Neural cell (in vitro differentiated cells): ENCODE data around the gene PRSS27. TPM values are rescaled to one million over a fixed set of nuclear protein-coding genes. Genes with fewer than 3 reads are reported as not detected.

Experiments
- H2AFZ ChIP-seq: fragments of 200-600, 300-800 bp; sonication (generic), shearing (Covaris generic); 2 replicates; pipeline ENCODE4 v1.6.0; 2014; ENCODE audit warnings: low read depth, mild to moderate bottlenecking, antibody characterized with exemption, low read length, moderate library complexity
- H3F3A ChIP-seq: fragments of 200-600 bp; shearing (Covaris generic); 2 replicates; pipeline ENCODE4 v1.6.1; 2016; ENCODE audit warnings: mild to moderate bottlenecking, moderate library complexity, mixed read lengths, antibody characterized with exemption, low read length; ENCODE audit not compliant: insufficient read depth, poor library complexity, severe bottlenecking
- H3K27ac ChIP-seq: fragments of 200-600, 300-800 bp; sonication (generic), shearing (Covaris generic); 2 replicates; pipeline ENCODE4 v1.5.1; 2014; ENCODE audit warnings: mild to moderate bottlenecking, low read length, moderate library complexity
- H3K27me3 ChIP-seq: fragments of 300-800, 200-600 bp; sonication (generic), shearing (Covaris generic); 2 replicates; pipeline ENCODE4 v1.6.0; 2014; ENCODE audit warnings: mild to moderate bottlenecking, low read depth, low read length, moderate library complexity; ENCODE audit not compliant: insufficient read depth
- H3K36me3 ChIP-seq: fragments of 300-800, 200-600 bp; sonication (generic), shearing (Covaris generic); 2 replicates; pipeline ENCODE4 v1.5.1; 2014; ENCODE audit warnings: mild to moderate bottlenecking, antibody characterized with exemption, low read length, moderate library complexity; ENCODE audit not compliant: insufficient read depth
- H3K4me2 ChIP-seq: fragments of 300-800, 200-600 bp; sonication (generic), shearing (Covaris generic); 2 replicates; pipeline ENCODE4 v1.6.0; 2014; ENCODE audit warnings: mild to moderate bottlenecking, low read length
- H3K4me3 ChIP-seq: fragments of 300-800, 200-600 bp; sonication (generic), shearing (Covaris generic); 2 replicates; pipeline ENCODE4 v1.5.1; 2014; ENCODE audit warnings: mild to moderate bottlenecking, low read length, moderate library complexity
- H3K79me2 ChIP-seq: fragments of 200-600 bp; shearing (Covaris generic); replicated peaks from 2 replicates; pipeline ENCODE4 v1.6.0; 2014; ENCODE audit warnings: mild to moderate bottlenecking, low read length, moderate library complexity; ENCODE audit not compliant: insufficient read depth
- H3K9ac ChIP-seq: fragments of 300-800, 200-600 bp; sonication (generic), shearing (Covaris generic); 2 replicates; pipeline ENCODE4 v1.6.1; 2016; ENCODE audit warnings: mild to moderate bottlenecking, low read length, mixed read lengths
- H3K9me2 ChIP-seq: fragments of 200-600 bp; shearing (Covaris generic); 2 replicates; pipeline ENCODE4 v1.6.1; 2016; ENCODE audit warnings: mild to moderate bottlenecking, low read length, mixed read lengths; ENCODE audit not compliant: insufficient read depth
- H3K9me3 ChIP-seq: fragments of 200-600, 300-800 bp; sonication (generic), shearing (Covaris generic); 2 replicates; pipeline ENCODE4 v1.6.1; 2016; ENCODE audit warnings: mild to moderate bottlenecking, mixed run types, low read length, moderate library complexity, mixed read lengths
- H4K20me1 ChIP-seq: fragments of 200-600 bp; shearing (Covaris generic); 2 replicates; pipeline ENCODE4 v1.6.1; 2016; ENCODE audit warnings: mild to moderate bottlenecking, mixed run types; ENCODE audit not compliant: insufficient read depth
- EP300 ChIP-seq: fragments of 450-650 bp; conservative IDR thresholded peaks from 2 replicates; pipeline ENCODE4 v1.6.1; 2014; ENCODE audit warnings: antibody characterized with exemption, mild to moderate bottlenecking, moderate library complexity; ENCODE audit not compliant: poor library complexity, severe bottlenecking
- RAD21 ChIP-seq: fragments of 450-650 bp; conservative IDR thresholded peaks from 2 replicates; pipeline ENCODE4 v1.6.1; 2014; ENCODE audit warnings: antibody characterized with exemption, mild to moderate bottlenecking, moderate library complexity
- polyA plus RNA-seq: library from polyadenylated mRNA; depleted of rRNA; stranded (reverse); fragments of >200 nt; gene quantifications from 2 replicates; pipeline ENCODE4 v1.2.3, GENCODE V29; 2014

The PRSS27 gene
- polyA plus RNA-seq, 1 donor from 2014 or later = 5.9 TPM

GRCh38 chr16:2663553-2664546 lies 56.2 kb downstream of the PRSS27 start:
- no peak for TF ChIP-seq EP300
- TF ChIP-seq RAD21 = no peak

More at GRCh38 chr16:2663553-2664546, 56.2 kb downstream of the PRSS27 start:
- Histone ChIP-seq H3K4me2 (no peak overlapping the region), H3K9ac (no peak overlapping the region), H2AFZ (no peak overlapping the region), H4K20me1 (no peaks in the 10 kb centered on the region), H3K9me2 (no peaks in the 10 kb centered on the region), H3K79me2 (no peaks in the 10 kb centered on the region), H3F3A (no peaks in the 10 kb centered on the region), H3K4me3 (no peak overlapping the region), H3K36me3 (no peaks in the 10 kb centered on the region), H3K27me3 (no peaks in the 10 kb centered on the region), H3K27ac (no peak overlapping the region), H3K9me3 (no peaks in the 10 kb centered on the region)

Other genes starting within 250 kb of the PRSS27 start
- 1.2 and 2.4 TPM in 2 replicates for gene NTN3, start 248.9 kb downstream of the PRSS27 start, polyA plus RNA-seq
- 27.1 and 30.1 TPM in 2 replicates for gene TBC1D24, start 245.1 kb downstream of the PRSS27 start, polyA plus RNA-seq
- gene ATP6V0C, start 206.3 kb downstream of the PRSS27 start, polyA plus RNA-seq = 89.7 and 100 TPM in 2 replicates
- gene AMDHD2, start 199.9 kb downstream of the PRSS27 start, polyA plus RNA-seq = 50.0 and 80.3 TPM in 2 replicates
- gene CEMP1, start 188.8 kb downstream of the PRSS27 start, polyA plus RNA-seq = 0.46 TPM in 1 of 2 replicates, not detected in the other
- gene PDPK1, start 182.2 kb downstream of the PRSS27 start, polyA plus RNA-seq = 18.6 and 20.1 TPM in 2 replicates
- gene KCTD5, start 37.7 kb downstream of the PRSS27 start, polyA plus RNA-seq = 42.7 and 43.6 TPM in 2 replicates
- gene SRRM2, start 32.4 kb upstream of the PRSS27 start, polyA plus RNA-seq = 40.0 and 58.2 TPM in 2 replicates
- gene ELOB, start 57.1 kb upstream of the PRSS27 start, polyA plus RNA-seq = 513 and 520 TPM in 2 replicates
- gene PRSS33, start 67.3 kb upstream of the PRSS27 start, polyA plus RNA-seq = not detected in 2 replicates
- gene PRSS41, start 78.2 kb upstream of the PRSS27 start, polyA plus RNA-seq = not detected in 2 replicates
- not detected in 2 replicates for gene PRSS21, start 97.0 kb upstream of the PRSS27 start, polyA plus RNA-seq
- gene ZG16B, start 110.1 kb upstream of the PRSS27 start, polyA plus RNA-seq = not detected in 2 replicates
- gene PRSS22, start 137.9 kb upstream of the PRSS27 start, polyA plus RNA-seq = not detected in 2 replicates
- 193 and 211 TPM in 2 replicates for gene FLYWCH2, start 163.0 kb upstream of the PRSS27 start, polyA plus RNA-seq
- 33.0 and 41.4 TPM in 2 replicates for gene FLYWCH1, start 191.7 kb upstream of the PRSS27 start, polyA plus RNA-seq
- 0.71 TPM in 1 of 2 replicates, not detected in the other for gene KREMEN2, start 244.1 kb upstream of the PRSS27 start, polyA plus RNA-seq
- 47.8 and 55.8 TPM in 2 replicates for gene PAQR4, start 249.1 kb upstream of the PRSS27 start, polyA plus RNA-seq